Erythroblast (primary cell): ENCODE measurements around the gene NPR3.

Source experiments
- GATA1 ChIP-seq: IDR thresholded peaks from 2 replicates; pipeline ENCODE4 v1.6.1; 2011; ENCODE audit warnings: low read depth, mild to moderate bottlenecking, control low read depth, low read length, moderate library complexity
- POLR2A ChIP-seq: IDR thresholded peaks from 2 replicates; pipeline ENCODE4 v1.6.1; 2011; ENCODE audit warnings: mild to moderate bottlenecking, low read length

DNA sequence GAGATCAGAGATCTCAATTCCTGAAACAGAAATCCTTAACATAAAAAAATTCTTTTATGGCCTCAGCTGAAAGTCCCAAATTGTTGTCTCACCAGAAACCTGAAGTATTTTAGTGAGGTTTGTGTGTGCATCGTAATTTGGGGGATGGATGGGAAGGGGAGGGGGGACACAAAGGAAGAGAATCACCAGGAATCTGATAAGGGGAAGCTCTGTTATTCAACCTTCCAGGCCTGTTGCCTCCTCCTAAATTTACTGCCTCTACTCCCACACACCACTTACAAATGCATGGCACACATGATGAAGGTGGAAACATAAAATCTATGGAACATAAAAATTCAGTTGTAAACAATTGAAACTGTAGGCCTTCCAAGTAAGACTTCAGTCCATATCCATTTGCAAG, 97.7 kb downstream of the NPR3 start:
- TF ChIP-seq POLR2A (no peak), GATA1 (no peak)
